HepG2 (cell line): Measurements from ENCODE around the gene ATAD3C. TPM values are rescaled to one million over a fixed set of nuclear protein-coding genes. Genes with fewer than 3 reads are reported as not detected.

Source experiments
- AGO2 ChIP-seq: fragments of 200-400 bp; formaldehyde crosslinking; optimal IDR thresholded peaks from 2 replicates; pipeline ENCODE3; 2017; ENCODE audit warnings: mild to moderate bottlenecking, low read depth, low read length, moderate library complexity
- ATF7 ChIP-seq, 2 experiments: fragments of 450-650 bp in 1 of 2; sonication (generic) in 1 of 2; formaldehyde crosslinking in 1 of 2; IDR thresholded peaks; 2 replicates each; pipeline versions ENCODE4 v1.4.0 to v1.6.1; 2016 to 2020; ENCODE audit warnings: antibody characterized with exemption in 1 of 2, mild to moderate bottlenecking in 1 of 2, missing genetic modification reagents in 1 of 2
- ETV6 ChIP-seq: sonication (generic); formaldehyde crosslinking; conservative IDR thresholded peaks from 2 replicates; pipeline ENCODE4 v1.4.0; 2020; ENCODE audit warnings: missing genetic modification reagents
- GLMP ChIP-seq: sonication (generic); formaldehyde crosslinking; IDR thresholded peaks from 2 replicates; pipeline ENCODE4 v1.9.0; 2021; ENCODE audit warnings: missing genetic modification reagents, mild to moderate bottlenecking, borderline replicate concordance
- HES4 ChIP-seq: sonication (generic); formaldehyde crosslinking; IDR thresholded peaks from 2 replicates; pipeline ENCODE4 v1.9.0; 2021; ENCODE audit warnings: mild to moderate bottlenecking, missing genetic modification reagents, borderline replicate concordance
- HOXA5 ChIP-seq: sonication (generic); formaldehyde crosslinking; IDR thresholded peaks from 2 replicates; pipeline ENCODE4 v1.4.0; 2020; ENCODE audit warnings: missing genetic modification reagents
- HOXA9 ChIP-seq: sonication (generic); formaldehyde crosslinking; IDR thresholded peaks from 2 replicates; pipeline ENCODE4 v1.8.1; 2022; ENCODE audit warnings: missing genetic modification reagents, mild to moderate bottlenecking, moderate library complexity, borderline replicate concordance
- KMT2A ChIP-seq: sonication (generic); formaldehyde crosslinking; IDR thresholded peaks from 2 replicates; pipeline ENCODE4 v1.4.0; 2020; ENCODE audit warnings: missing genetic modification reagents
- KMT2B ChIP-seq: IDR thresholded peaks from 2 replicates; pipeline ENCODE4 v1.6.1; 2016; ENCODE audit warnings: missing genetic modification reagents, missing compliant biosample characterization
- MBD4 ChIP-seq: IDR thresholded peaks from 2 replicates; pipeline ENCODE4 v1.6.1; 2012; ENCODE audit warnings: low read length, inconsistent platforms, borderline replicate concordance
- MEIS1 ChIP-seq: sonication (generic); formaldehyde crosslinking; IDR thresholded peaks from 2 replicates; pipeline ENCODE4 v1.9.0; 2021; ENCODE audit warnings: mild to moderate bottlenecking, missing genetic modification reagents, moderate library complexity, borderline replicate concordance
- MEIS2 ChIP-seq: sonication (generic); formaldehyde crosslinking; IDR thresholded peaks from 2 replicates; pipeline ENCODE4 v1.9.0; 2021; ENCODE audit warnings: mild to moderate bottlenecking, missing genetic modification reagents
- MXI1 ChIP-seq: IDR thresholded peaks from 3 replicates; pipeline ENCODE4 v1.6.1; 2012; ENCODE audit warnings: low read depth, low read length, inconsistent platforms, borderline replicate concordance
- PAWR ChIP-seq: sonication (generic); formaldehyde crosslinking; IDR thresholded peaks from 2 replicates; pipeline ENCODE4 v1.4.0; 2020; ENCODE audit warnings: missing genetic modification reagents, mild to moderate bottlenecking, borderline replicate concordance
- PPARG ChIP-seq: conservative IDR thresholded peaks from 2 replicates; pipeline ENCODE4 v1.6.1; 2016; ENCODE audit warnings: missing biosample characterization, missing genetic modification reagents
- RARA ChIP-seq: IDR thresholded peaks from 2 replicates; pipeline ENCODE4 v1.6.1; 2016; ENCODE audit warnings: missing genetic modification reagents, missing compliant biosample characterization
- RFX3 ChIP-seq: IDR thresholded peaks from 2 replicates; pipeline ENCODE4 v1.6.1; 2016; ENCODE audit warnings: missing biosample characterization, missing genetic modification reagents
- SMARCC2 ChIP-seq: fragments of 450-650 bp; IDR thresholded peaks from 2 replicates; pipeline ENCODE4 v1.6.1; 2017; ENCODE audit warnings: antibody characterized with exemption, mild to moderate bottlenecking
- ZBTB8A ChIP-seq: sonication (generic); formaldehyde crosslinking; IDR thresholded peaks from 2 replicates; pipeline ENCODE4 v1.4.0; 2020; ENCODE audit warnings: mild to moderate bottlenecking, low read depth, missing genetic modification reagents, borderline replicate concordance
- ZNF430 ChIP-seq: sonication (generic); formaldehyde crosslinking; IDR thresholded peaks from 2 replicates; pipeline ENCODE4 v1.9.0; 2021; ENCODE audit warnings: mild to moderate bottlenecking, missing genetic modification reagents
- ZNF550 ChIP-seq: sonication (generic); formaldehyde crosslinking; IDR thresholded peaks from 2 replicates; pipeline ENCODE4 v1.4.0; 2020; ENCODE audit warnings: mild to moderate bottlenecking, missing genetic modification reagents, borderline replicate concordance
- ZNF615 ChIP-seq: sonication (generic); formaldehyde crosslinking; IDR thresholded peaks from 2 replicates; pipeline ENCODE4 v1.5.0; 2020; ENCODE audit warnings: mild to moderate bottlenecking, missing genetic modification reagents, borderline replicate concordance
- ZNF678 ChIP-seq: sonication (generic); formaldehyde crosslinking; IDR thresholded peaks from 2 replicates; pipeline ENCODE4 v1.4.0; 2020; ENCODE audit warnings: mild to moderate bottlenecking, missing genetic modification reagents
- ZNF770 ChIP-seq: sonication (generic); formaldehyde crosslinking; IDR thresholded peaks from 2 replicates; pipeline ENCODE4 v1.5.0; 2020; ENCODE audit warnings: mild to moderate bottlenecking, missing genetic modification reagents
- ZSCAN21 ChIP-seq: sonication (generic); formaldehyde crosslinking; IDR thresholded peaks from 2 replicates; pipeline ENCODE4 v1.8.0; 2022; ENCODE audit warnings: mild to moderate bottlenecking, missing genetic modification reagents, moderate library complexity, borderline replicate concordance
- ZSCAN31 ChIP-seq: sonication (generic); formaldehyde crosslinking; IDR thresholded peaks from 2 replicates; pipeline ENCODE4 v1.5.0; 2020; ENCODE audit warnings: low read depth, mild to moderate bottlenecking, missing genetic modification reagents
- polyA plus RNA-seq, 8 experiments: library from polyadenylated mRNA; depleted of rRNA in 3 of 8; stranded (reverse) in 7 of 8; unstranded in 1 of 8; fragments of >200 nt; fragmentation: Illumina TruSeq in 4 of 8; extraction: Trizol in 4 of 8; gene quantifications; 2 replicates each; pipeline versions ENCODE4 v1.2.1 to v1.2.3, GENCODE V29; 2011 to 2016; ENCODE audit warnings: low read depth in 4 of 8, missing spikeins in 1 of 8, mixed read lengths in 1 of 8; ENCODE audit not compliant: insufficient read depth in 1 of 8
- total RNA-seq, 5 experiments: library from RNA; depleted of rRNA; stranded (reverse); fragments of >200 nt; fragmentation: Illumina TruSeq; extraction: Trizol; gene quantifications; 2 replicates each; pipeline ENCODE4 v1.2.3, GENCODE V29; 2016; ENCODE audit warnings: low read depth in 1 of 5
- TF ChIP-seq, protein P1 (sequence below): sonication (generic); formaldehyde crosslinking; IDR thresholded peaks from 2 replicates; pipeline ENCODE4 v1.4.0; 2020; ENCODE audit warnings: missing genetic modification reagents

ATAD3C gene
- total and polyA plus RNA-seq, 2 of the 13 experiments (the other 11 are each of a cell fraction or from before 2014, with no cell fraction given) = 2.4 to 3.2 TPM

DNA sequence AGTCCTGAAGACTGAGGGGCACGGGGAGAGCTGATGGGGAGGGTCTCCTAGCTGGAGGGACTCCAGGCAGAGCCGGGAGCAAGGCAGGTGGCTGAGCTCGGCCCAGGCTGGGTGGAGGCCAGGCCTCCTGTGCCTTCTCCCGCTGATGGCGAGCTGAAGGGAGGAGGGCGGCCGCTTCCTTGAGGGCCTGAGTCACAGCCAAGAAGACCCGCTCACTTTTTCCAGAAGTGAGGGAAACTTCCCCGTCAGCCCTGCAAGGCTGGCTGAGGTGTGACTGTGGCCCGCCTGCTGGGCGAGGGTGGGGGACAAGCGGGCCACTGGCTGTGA is 15.7 kb upstream of the ATAD3C start (continued):
- no peak for TF ChIP-seq ETV6 (CRISPR knock-in tag)
- no peak for TF ChIP-seq ZNF615 (CRISPR knock-in tag)
- 0 out of 2 replicates have a peak, but pooled peaks have one; percentile 49 for TF ChIP-seq HES4 (CRISPR knock-in tag)
- TF ChIP-seq RARA (CRISPR knock-in tag) = no peak
- no peak for TF ChIP-seq MXI1
- TF ChIP-seq PAWR = no peak
- no peak for TF ChIP-seq HOXA5 (CRISPR knock-in tag)
- TF ChIP-seq ZNF550 (CRISPR knock-in tag) = no peak
- peak; percentile 20; the same call in 1 of the 2 replicates for TF ChIP-seq ZNF430 (CRISPR knock-in tag)
- TF ChIP-seq ZSCAN21 (CRISPR knock-in tag) = no peak
- no peak for TF ChIP-seq RFX3
- TF ChIP-seq HOXA9 (CRISPR knock-in tag) = no peak
- peak; percentile 90 for TF ChIP-seq AGO2
- 0 out of 2 replicates have a peak, but pooled peaks have one; percentile 10 for TF ChIP-seq ZNF678 (CRISPR knock-in tag)
- 0 out of 2 replicates have a peak, but pooled peaks have one; percentile 32 for TF ChIP-seq ZBTB8A (CRISPR knock-in tag)
- TF ChIP-seq, protein P1, sequence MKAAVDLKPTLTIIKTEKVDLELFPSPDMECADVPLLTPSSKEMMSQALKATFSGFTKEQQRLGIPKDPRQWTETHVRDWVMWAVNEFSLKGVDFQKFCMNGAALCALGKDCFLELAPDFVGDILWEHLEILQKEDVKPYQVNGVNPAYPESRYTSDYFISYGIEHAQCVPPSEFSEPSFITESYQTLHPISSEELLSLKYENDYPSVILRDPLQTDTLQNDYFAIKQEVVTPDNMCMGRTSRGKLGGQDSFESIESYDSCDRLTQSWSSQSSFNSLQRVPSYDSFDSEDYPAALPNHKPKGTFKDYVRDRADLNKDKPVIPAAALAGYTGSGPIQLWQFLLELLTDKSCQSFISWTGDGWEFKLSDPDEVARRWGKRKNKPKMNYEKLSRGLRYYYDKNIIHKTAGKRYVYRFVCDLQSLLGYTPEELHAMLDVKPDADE (CRISPR knock-in tag) = no peak
- 0 out of 2 replicates have a peak, but pooled peaks have one; percentile 7 for TF ChIP-seq MEIS1
- 0 out of 2 replicates have a peak, but pooled peaks have one; percentile 14 for TF ChIP-seq MEIS2
- no peak for TF ChIP-seq ATF7 (IDR thresholded peaks at IDR 0.05)
- TF ChIP-seq ATF7 (CRISPR knock-in tag; IDR thresholded peaks at IDR 0.05) = 0 out of 2 replicates have a peak, but pooled peaks have one; percentile 9
- no peak for TF ChIP-seq KMT2B
- no peak for TF ChIP-seq ZNF770 (CRISPR knock-in tag)
- TF ChIP-seq MBD4 = no peak
- TF ChIP-seq PPARG (CRISPR knock-in tag) = no peak
- TF ChIP-seq SMARCC2 = no peak
- TF ChIP-seq ZSCAN31 = 0 out of 2 replicates have a peak, but pooled peaks have one; percentile 8
- TF ChIP-seq KMT2A (CRISPR knock-in tag) = no peak
- no peak for TF ChIP-seq GLMP (CRISPR knock-in tag)
